ENCODE measurements around the gene C18orf63.

The C18orf63 gene

GRCh38 chr18:74273394-74273793, 42.2 kb upstream of the C18orf63 start:
- no peak for TF ChIP-seq MYC (IDR thresholded peaks at IDR 0.05; ENCODE audit: low read depth, low read length)
- no peak for TF ChIP-seq POLR2A (IDR thresholded peaks at IDR 0.05; ENCODE audit: extremely low read depth, insufficient read length)
- TF ChIP-seq MAX (IDR thresholded peaks at IDR 0.05; ENCODE audit: low read depth, low read length), result no peak
- H3K4me3 ChIP-seq (ENCODE audit: low read depth, low read length), result no peak overlapping the region
- DNase-seq (ENCODE audit: low read depth), result no peak

- DNase-seq (ENCODE audit: low read depth), result no peak
- TF ChIP-seq MYC (IDR thresholded peaks at IDR 0.05; ENCODE audit: low read depth, low read length), result no peak
- TF ChIP-seq POLR2A (IDR thresholded peaks at IDR 0.05; ENCODE audit: extremely low read depth, insufficient read length), result no peak
- no peak for TF ChIP-seq CTCF (IDR thresholded peaks at IDR 0.05; ENCODE audit: low read depth, low read length)
- TF ChIP-seq MAX (IDR thresholded peaks at IDR 0.05; ENCODE audit: low read depth, low read length), result no peak
- no peak overlapping the region for H3K4me3 ChIP-seq (ENCODE audit: low read depth, low read length)
Observed at GRCh38 chr18:74274700-74275099, 40.9 kb upstream of the C18orf63 start.

GRCh38 chr18:74275736-74276135, 39.9 kb upstream of the C18orf63 start:
- DNase-seq (ENCODE audit: low read depth), result no peak
- H3K4me3 ChIP-seq (ENCODE audit: low read depth, low read length), result no peak overlapping the region
- TF ChIP-seq CTCF (IDR thresholded peaks at IDR 0.05; ENCODE audit: low read depth, low read length), result no peak
- TF ChIP-seq POLR2A (IDR thresholded peaks at IDR 0.05; ENCODE audit: extremely low read depth, insufficient read length), result no peak
- no peak for TF ChIP-seq MAX (IDR thresholded peaks at IDR 0.05; ENCODE audit: low read depth, low read length)
- no peak for TF ChIP-seq MYC (IDR thresholded peaks at IDR 0.05; ENCODE audit: low read depth, low read length)

GRCh38 chr18:74276609-74277008, 39.0 kb upstream of the C18orf63 start:
- TF ChIP-seq MYC (IDR thresholded peaks at IDR 0.05; ENCODE audit: low read depth, low read length) (no peak), POLR2A (IDR thresholded peaks at IDR 0.05; ENCODE audit: extremely low read depth, insufficient read length) (no peak)
- H3K4me3 ChIP-seq (ENCODE audit: low read depth, low read length), result no peak overlapping the region
- no peak for DNase-seq (ENCODE audit: low read depth)

- DNase-seq (ENCODE audit: low read depth), result no peak
- no peak for TF ChIP-seq MAX (IDR thresholded peaks at IDR 0.05; ENCODE audit: low read depth, low read length)
- TF ChIP-seq POLR2A (IDR thresholded peaks at IDR 0.05; ENCODE audit: extremely low read depth, insufficient read length), result no peak
- TF ChIP-seq CTCF (IDR thresholded peaks at IDR 0.05; ENCODE audit: low read depth, low read length), result no peak
- no peak for TF ChIP-seq MYC (IDR thresholded peaks at IDR 0.05; ENCODE audit: low read depth, low read length)
- no peak overlapping the region for H3K4me3 ChIP-seq (ENCODE audit: low read depth, low read length)
Observed at GRCh38 chr18:74277296-74277695, 38.3 kb upstream of the C18orf63 start.

- no peak overlapping the region for H3K4me3 ChIP-seq (ENCODE audit: low read depth, low read length)
- no peak for DNase-seq (ENCODE audit: low read depth)
- TF ChIP-seq POLR2A (IDR thresholded peaks at IDR 0.05; ENCODE audit: extremely low read depth, insufficient read length), result no peak
- TF ChIP-seq MYC (IDR thresholded peaks at IDR 0.05; ENCODE audit: low read depth, low read length), result no peak
- no peak for TF ChIP-seq CTCF (IDR thresholded peaks at IDR 0.05; ENCODE audit: low read depth, low read length)
- no peak for TF ChIP-seq MAX (IDR thresholded peaks at IDR 0.05; ENCODE audit: low read depth, low read length)
Observed at GRCh38 chr18:74278058-74278457, 37.6 kb upstream of the C18orf63 start.

- H3K4me3 ChIP-seq (ENCODE audit: low read depth, low read length), result no peak overlapping the region
- TF ChIP-seq MYC (IDR thresholded peaks at IDR 0.05; ENCODE audit: low read depth, low read length), result no peak
- TF ChIP-seq POLR2A (IDR thresholded peaks at IDR 0.05; ENCODE audit: extremely low read depth, insufficient read length), result no peak
- TF ChIP-seq CTCF (IDR thresholded peaks at IDR 0.05; ENCODE audit: low read depth, low read length), result no peak
- TF ChIP-seq MAX (IDR thresholded peaks at IDR 0.05; ENCODE audit: low read depth, low read length), result no peak
- no peak for DNase-seq (ENCODE audit: low read depth)
Observed at GRCh38 chr18:74278983-74279382, 36.7 kb upstream of the C18orf63 start.

All from NB4 (cell line).